ENCODE results near the gene CCR3. TPM values are rescaled to one million over a fixed set of nuclear protein-coding genes. Genes with fewer than 3 reads are reported as not detected.

CCR3 gene
- 0.33 TPM in 1 of 2 replicates, not detected in the other for total RNA-seq

DNA sequence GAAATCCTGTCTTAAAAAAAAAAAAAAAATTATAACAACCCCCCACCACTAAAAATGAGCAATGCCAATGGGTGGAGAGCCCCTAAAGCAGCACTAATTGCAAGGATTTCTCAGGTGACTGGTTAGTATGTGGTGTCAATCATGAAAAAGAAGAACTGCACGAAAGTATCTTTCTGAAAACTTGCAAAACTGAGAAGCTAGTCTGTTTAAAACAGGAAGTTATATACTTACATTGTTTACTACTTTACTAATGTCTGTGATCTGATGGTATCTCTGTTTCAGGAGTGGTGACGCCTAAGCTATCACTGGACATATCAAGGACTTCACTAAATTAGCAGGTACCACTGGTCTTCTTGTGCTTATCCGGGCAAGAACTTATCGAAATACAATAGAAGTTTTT is at the start of gene CCR3:
CCR3 (plus strand) TSS at position 341 of the 400 bp plus-strand sequence. CDS start 22,699 bp downstream, outside the sequence.

DNA sequence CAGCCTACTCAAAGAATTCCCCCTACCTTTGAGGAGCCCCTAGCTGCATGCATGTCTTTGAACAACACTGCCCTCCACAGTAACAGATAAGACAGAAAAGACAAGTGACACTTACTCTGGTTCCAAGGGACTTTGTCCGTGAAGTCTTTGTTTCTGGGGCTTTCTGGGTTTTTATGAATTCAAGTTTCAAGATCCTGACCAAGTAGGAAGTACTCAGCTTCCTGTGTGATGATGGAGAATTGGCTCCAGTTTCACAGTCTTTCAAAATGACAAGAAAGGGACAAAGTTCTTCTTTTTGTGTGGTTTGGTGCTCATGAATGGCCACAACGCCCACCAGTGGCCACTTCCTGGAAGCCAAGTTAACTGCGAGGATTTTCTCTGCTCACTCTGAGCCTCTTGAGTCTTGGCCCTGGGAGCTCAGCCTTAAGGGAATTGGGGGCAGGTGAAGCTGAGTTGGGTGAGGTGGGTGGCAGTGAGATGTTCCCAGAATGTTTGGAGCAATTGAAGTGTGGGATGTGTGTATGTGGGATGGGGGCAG is 34.0 kb upstream of the CCR3 start, which contains the start of gene CCR1:
CCR1 (minus strand) TSS at position 147 of the 538 bp plus-strand sequence. CDS start 4,000 bp downstream, outside the sequence.

Other genes starting within 250 kb of the CCR3 start
- gene FYCO1, start 246.6 kb upstream of the CCR3 start, total RNA-seq, result 2.4 and 4.3 TPM in 2 replicates
- under 0.01 TPM in 1 of 2 replicates, not detected in the other for gene XCR1, start 215.0 kb upstream of the CCR3 start, total RNA-seq
- not detected in 2 replicates for gene CCR1, start 34.1 kb upstream of the CCR3 start, total RNA-seq
- not detected in 2 replicates for gene CCR2, start 111.7 kb downstream of the CCR3 start, total RNA-seq
- gene CCR5, start 128.5 kb downstream of the CCR3 start, total RNA-seq, result not detected in 2 replicates
- not detected in 2 replicates for gene CCRL2, start 164.8 kb downstream of the CCR3 start, total RNA-seq
- gene LTF, start 222.4 kb downstream of the CCR3 start, total RNA-seq, result not detected in 2 replicates

Measured in placental epithelial cell (primary cell).